Measurements from ENCODE around the gene NELFA.

- TF ChIP-seq ZNF830 (tag by site-specific recombination; IDR thresholded peaks at IDR 0.05; ENCODE audit: low read depth) = no peak
- no peak for TF ChIP-seq YY1 (tag by site-specific recombination; IDR thresholded peaks at IDR 0.05)
- no peak for TF ChIP-seq CTCF (tag by site-specific recombination; IDR thresholded peaks at IDR 0.05)
- no peak for TF ChIP-seq ZNF558 (tag by site-specific recombination; IDR thresholded peaks at IDR 0.05)
- TF ChIP-seq ZNF423 (tag by site-specific recombination; IDR thresholded peaks at IDR 0.05) = no peak
- no peak for TF ChIP-seq ZNF324 (tag by site-specific recombination; IDR thresholded peaks at IDR 0.05)
- no peak for TF ChIP-seq ZNF274 (IDR thresholded peaks at IDR 0.05; ENCODE audit: low read length)
- TF ChIP-seq ZNF274 (tag by site-specific recombination; IDR thresholded peaks at IDR 0.05; ENCODE audit: borderline replicate concordance) = no peak
- no peak for TF ChIP-seq HOXA7 (CRISPR knock-in tag; IDR thresholded peaks at IDR 0.05; ENCODE audit: borderline replicate concordance)
- TF ChIP-seq REPIN1 (tag by site-specific recombination; IDR thresholded peaks at IDR 0.05; ENCODE audit: low read depth) = no peak
- TF ChIP-seq ZNF23 (tag by site-specific recombination; IDR thresholded peaks at IDR 0.05; ENCODE audit: borderline replicate concordance) = no peak
Measured at GRCh38 chr4:1980561-1981041, 28.2 kb downstream of the NELFA start.

All from HEK293 (cell line).